Peyer's patch (tissue), 4 donors: Measurements from ENCODE around the gene PRKCZ. TPM values are rescaled to one million over a fixed set of nuclear protein-coding genes. Genes with fewer than 3 reads are reported as not detected.

Source experiments
- DNase-seq, 3 donors: peaks; one replicate each; pipeline ENCODE4 v3.0.0-alpha.2; 2017 to 2019
- H3K27ac ChIP-seq, 4 donors: fragments of 200-600 bp; sonication (generic); one replicate each; pipeline ENCODE4 v1.5.1; 2016 to 2019
- H3K27me3 ChIP-seq, 2 donors: fragments of 200-600 bp; sonication (generic); one replicate each; pipeline ENCODE4 v1.5.1; 2019
- H3K36me3 ChIP-seq, 3 donors: fragments of 200-600 bp; sonication (generic); one replicate each; pipeline ENCODE4 v1.5.1; 2016 to 2019
- H3K4me1 ChIP-seq, 4 donors: fragments of 200-600 bp; sonication (generic); one replicate each; pipeline ENCODE4 v1.5.1; 2016 to 2019
- H3K4me3 ChIP-seq, 4 donors: fragments of 200-600 bp; sonication (generic); 1 replicate in 3 of 4; 2 replicates in 1 of 4; pipeline ENCODE4 v1.5.1; 2016 to 2019; ENCODE audit warnings: mild to moderate bottlenecking in 1 of 4
- H3K9me3 ChIP-seq, 4 donors: fragments of 200-600 bp; sonication (generic); one replicate each; pipeline ENCODE4 v1.5.1; 2016 to 2019; ENCODE audit warnings: mild to moderate bottlenecking in 1 of 4
- POLR2A ChIP-seq, 2 donors: fragments of 450-650 bp; IDR thresholded peaks; one replicate each; pipeline ENCODE4 v1.5.1; 2017; ENCODE audit warnings: antibody characterized with exemption in 2 of 2, mild to moderate bottlenecking in 2 of 2, moderate library complexity in 2 of 2
- total RNA-seq, 4 donors: library from RNA; depleted of rRNA; stranded (reverse); fragments of >200 nt; gene quantifications; one replicate each; pipeline ENCODE4 v1.1.0, GENCODE V29; 2016
- TF ChIP-seq, protein P1 (sequence below), 6 experiments: fragments of 450-650 bp in 4 of 6; fragments of 200-600 bp in 2 of 6; sonication (generic) in 1 of 6; IDR thresholded peaks; one replicate each; pipeline ENCODE4 v1.5.1; 2017 to 2019; ENCODE audit warnings: antibody characterized with exemption in 6 of 6, mild to moderate bottlenecking in 3 of 6, moderate library complexity in 1 of 6

The PRKCZ gene
- total RNA-seq, 4 donors from 2014 or later = 51.2 to 105 (median 93.6) TPM

DNA sequence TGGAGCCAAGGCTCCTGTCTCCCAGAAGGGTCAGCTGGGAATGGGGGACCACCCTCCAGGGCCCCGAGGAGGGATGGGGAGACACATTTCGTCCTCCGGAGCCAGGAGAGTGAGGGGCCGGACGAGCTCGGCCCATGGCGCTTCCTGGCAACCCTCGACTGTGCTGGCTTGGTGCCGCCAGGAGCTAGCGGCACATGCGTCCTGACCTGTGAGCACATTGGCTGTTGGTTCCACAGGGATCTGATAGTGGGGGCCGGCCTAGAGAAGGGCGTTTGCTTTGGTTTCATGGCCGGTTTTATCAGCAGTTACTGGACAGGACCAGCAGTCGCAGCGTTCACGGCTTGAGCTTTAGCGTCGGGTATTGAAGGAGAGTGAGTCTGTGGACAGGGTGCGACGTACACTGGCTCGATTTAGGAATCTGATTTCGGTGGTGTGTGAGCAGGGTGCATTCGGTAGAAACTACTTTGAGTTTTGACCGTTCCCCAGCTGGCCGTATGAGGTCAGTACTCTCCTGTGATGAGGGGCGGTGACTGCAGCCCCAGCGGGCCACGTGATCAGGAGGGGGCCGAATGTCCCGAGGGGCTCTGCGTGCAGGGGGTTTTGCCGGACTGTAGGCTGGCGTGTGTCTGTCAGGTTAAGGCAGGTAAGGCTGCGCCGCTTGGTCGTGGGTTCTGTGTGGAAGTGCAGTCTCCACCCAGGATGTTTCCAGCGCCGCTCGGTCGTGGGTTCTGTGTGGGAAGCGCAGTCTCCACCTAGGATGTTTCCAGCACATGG lies 125.7 kb downstream of the PRKCZ start:
- Histone ChIP-seq H3K4me1 (peaks cover 0 to 3% (median 0%) of the 10 kb centered on the region in 4 donors), H3K36me3 (peaks cover 0 to 38% (median 0%) of the 10 kb centered on the region in 3 donors), H3K27ac (no peak overlapping the region), H3K4me3 (no peak overlapping the region), H3K27me3 (no peaks in the 10 kb centered on the region), H3K9me3 (no peaks in the 10 kb centered on the region)
- no peak for DNase-seq
- no peak for TF ChIP-seq POLR2A (IDR thresholded peaks at IDR 0.05)
- TF ChIP-seq, protein P1, sequence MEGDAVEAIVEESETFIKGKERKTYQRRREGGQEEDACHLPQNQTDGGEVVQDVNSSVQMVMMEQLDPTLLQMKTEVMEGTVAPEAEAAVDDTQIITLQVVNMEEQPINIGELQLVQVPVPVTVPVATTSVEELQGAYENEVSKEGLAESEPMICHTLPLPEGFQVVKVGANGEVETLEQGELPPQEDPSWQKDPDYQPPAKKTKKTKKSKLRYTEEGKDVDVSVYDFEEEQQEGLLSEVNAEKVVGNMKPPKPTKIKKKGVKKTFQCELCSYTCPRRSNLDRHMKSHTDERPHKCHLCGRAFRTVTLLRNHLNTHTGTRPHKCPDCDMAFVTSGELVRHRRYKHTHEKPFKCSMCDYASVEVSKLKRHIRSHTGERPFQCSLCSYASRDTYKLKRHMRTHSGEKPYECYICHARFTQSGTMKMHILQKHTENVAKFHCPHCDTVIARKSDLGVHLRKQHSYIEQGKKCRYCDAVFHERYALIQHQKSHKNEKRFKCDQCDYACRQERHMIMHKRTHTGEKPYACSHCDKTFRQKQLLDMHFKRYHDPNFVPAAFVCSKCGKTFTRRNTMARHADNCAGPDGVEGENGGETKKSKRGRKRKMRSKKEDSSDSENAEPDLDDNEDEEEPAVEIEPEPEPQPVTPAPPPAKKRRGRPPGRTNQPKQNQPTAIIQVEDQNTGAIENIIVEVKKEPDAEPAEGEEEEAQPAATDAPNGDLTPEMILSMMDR (IDR thresholded peaks at IDR 0.05) = no peak

DNA sequence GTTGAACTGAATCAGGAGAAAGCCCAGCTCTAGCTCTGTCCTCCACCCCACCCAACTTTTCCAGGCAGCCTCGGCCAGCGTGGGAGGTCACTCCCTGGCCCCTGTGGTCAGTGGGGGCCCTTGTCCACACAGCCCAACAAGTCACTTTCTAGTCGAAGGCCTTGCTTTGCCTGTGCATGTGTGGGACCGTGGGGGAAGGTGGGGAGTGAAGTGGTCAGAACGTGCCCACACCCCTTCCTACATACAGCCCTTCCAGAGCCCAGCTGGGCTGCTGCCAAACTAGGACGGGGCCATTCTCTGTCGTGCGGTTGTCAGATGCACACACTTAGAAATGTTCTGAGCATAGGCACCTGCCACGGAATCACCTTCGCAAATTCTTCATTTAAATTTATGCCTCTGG lies 126.4 kb downstream of the PRKCZ start:
- no peak overlapping the region for H3K4me3 ChIP-seq
- peaks cover 0 to 3% (median 0%) of the 10 kb centered on the region in 4 donors for H3K4me1 ChIP-seq
- no peaks in the 10 kb centered on the region for H3K9me3 ChIP-seq
- H3K36me3 ChIP-seq = peaks cover 0 to 36% (median 0%) of the 10 kb centered on the region in 3 donors
- DNase-seq = no peak
- H3K27me3 ChIP-seq = no peaks in the 10 kb centered on the region
- H3K27ac ChIP-seq = no peak overlapping the region
- TF ChIP-seq POLR2A (IDR thresholded peaks at IDR 0.05) = no peak
- TF ChIP-seq, protein P1 (IDR thresholded peaks at IDR 0.05) = no peak

DNA sequence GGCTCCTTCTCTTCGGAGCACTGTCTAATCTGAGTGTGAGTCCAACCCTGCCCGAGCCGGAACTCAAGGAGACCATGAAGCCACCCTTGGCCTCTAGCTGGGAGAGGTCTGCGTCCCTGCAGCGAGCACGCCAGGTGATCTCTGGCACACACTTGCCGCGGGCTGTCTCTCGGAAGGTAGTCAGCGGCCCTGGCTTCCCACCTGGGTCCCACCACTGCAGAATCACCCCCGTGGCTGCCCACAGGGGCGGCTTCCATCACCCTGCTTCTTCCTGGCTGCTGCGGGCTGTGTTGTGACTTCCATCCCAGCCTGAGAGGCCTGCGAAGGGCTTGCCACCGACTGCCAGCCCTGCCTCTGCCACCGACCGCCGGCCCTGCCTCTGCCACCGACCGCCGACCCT lies 127.3 kb downstream of the PRKCZ start:
- H3K36me3 ChIP-seq = peaks cover 0 to 27% (median 0%) of the 10 kb centered on the region in 3 donors
- H3K4me3 ChIP-seq = no peak overlapping the region
- H3K4me1 ChIP-seq = peaks cover 0 to 3% (median 0%) of the 10 kb centered on the region in 4 donors
- TF ChIP-seq, protein P1 (IDR thresholded peaks at IDR 0.05) = no peak
- TF ChIP-seq POLR2A (IDR thresholded peaks at IDR 0.05) = no peak
- no peaks in the 10 kb centered on the region for H3K27me3 ChIP-seq
- no peaks in the 10 kb centered on the region for H3K9me3 ChIP-seq
- DNase-seq = no peak
- H3K27ac ChIP-seq = no peak overlapping the region

DNA sequence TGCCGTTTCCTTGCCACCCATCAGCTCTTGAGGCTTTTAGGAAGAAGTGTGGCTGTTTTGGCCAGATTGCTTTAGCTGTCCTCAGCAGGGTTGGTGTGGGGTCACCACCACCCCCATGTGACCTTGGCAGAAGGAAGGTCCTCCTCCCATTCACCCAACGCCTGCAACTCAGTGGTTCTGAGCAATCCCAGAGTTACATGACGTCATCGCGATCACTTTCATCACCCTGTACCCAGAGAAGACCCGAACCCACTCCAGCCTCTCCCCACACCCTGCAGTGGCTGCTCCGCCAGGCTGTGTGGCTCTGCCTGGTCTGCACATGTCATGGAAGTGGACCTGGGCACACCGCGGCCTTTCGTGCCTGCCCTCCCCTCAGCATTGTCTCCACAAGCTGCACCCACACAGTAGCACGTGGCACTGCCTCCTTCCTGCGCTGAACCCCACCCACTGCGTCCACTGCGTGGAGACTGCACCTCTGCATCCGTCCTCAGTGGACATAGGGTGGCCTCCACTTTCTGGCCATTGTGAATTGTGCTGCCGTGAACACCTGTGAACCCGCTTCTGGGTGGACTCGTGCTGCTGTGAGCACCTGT lies 127.8 kb downstream of the PRKCZ start:
- H3K27ac ChIP-seq = no peak overlapping the region
- no peak overlapping the region for H3K4me3 ChIP-seq
- DNase-seq = no peak
- peaks cover 0 to 3% (median 0%) of the 10 kb centered on the region in 4 donors for H3K4me1 ChIP-seq
- TF ChIP-seq, protein P1 (IDR thresholded peaks at IDR 0.05) = no peak
- TF ChIP-seq POLR2A (IDR thresholded peaks at IDR 0.05) = no peak
- H3K27me3 ChIP-seq = no peaks in the 10 kb centered on the region
- H3K36me3 ChIP-seq = peaks cover 0 to 25% (median 0%) of the 10 kb centered on the region in 3 donors
- H3K9me3 ChIP-seq = no peaks in the 10 kb centered on the region

DNA sequence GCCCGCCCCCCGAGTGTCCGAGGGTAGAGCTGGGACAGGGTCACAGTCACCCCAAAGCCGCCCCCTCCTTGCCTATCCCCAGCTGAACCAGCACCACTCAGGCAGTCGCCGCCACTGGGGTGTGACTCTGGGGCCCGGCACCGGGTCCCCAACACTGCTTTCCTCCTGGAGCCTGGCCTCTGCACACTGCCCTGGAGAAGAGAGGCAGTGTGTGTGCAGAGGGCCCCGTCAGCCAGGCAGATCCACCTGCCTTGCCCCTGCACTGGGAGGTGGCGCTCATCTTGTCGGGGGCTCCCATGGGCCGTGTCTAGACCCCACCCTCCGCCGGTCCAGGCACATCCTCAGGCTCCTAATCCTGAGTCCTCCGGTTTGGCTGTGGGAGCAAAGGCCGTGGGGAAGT lies 128.7 kb downstream of the PRKCZ start:
- Histone ChIP-seq H3K27me3 (no peaks in the 10 kb centered on the region), H3K27ac (no peak overlapping the region), H3K4me1 (peaks cover 0 to 3% (median 0%) of the 10 kb centered on the region in 4 donors), H3K36me3 (peaks cover 0 to 27% (median 0%) of the 10 kb centered on the region in 3 donors), H3K9me3 (no peaks in the 10 kb centered on the region), H3K4me3 (no peak overlapping the region)
- TF ChIP-seq POLR2A (IDR thresholded peaks at IDR 0.05) = no peak
- TF ChIP-seq, protein P1 (IDR thresholded peaks at IDR 0.05) = no peak
- no peak for DNase-seq
